Kidney epithelial cell (primary cell): ENCODE results near the gene CXCL16. TPM values are rescaled to one million over a fixed set of nuclear protein-coding genes. Genes with fewer than 3 reads are reported as not detected.

Experiments used
- DNase-seq: peaks from one replicate; pipeline ENCODE4 v3.0.0-alpha.2; 2010; ENCODE audit warnings: low read depth
- H3K27me3 ChIP-seq: 2 replicates; pipeline ENCODE4 v1.6.0; 2011; ENCODE audit warnings: low read length; ENCODE audit not compliant: control insufficient read depth, insufficient read depth
- H3K36me3 ChIP-seq: 2 replicates; pipeline ENCODE4 v1.5.1; 2011; ENCODE audit warnings: low read length; ENCODE audit not compliant: control insufficient read depth, insufficient read depth
- H3K4me3 ChIP-seq: 2 replicates; pipeline ENCODE4 v1.5.1; 2011; ENCODE audit warnings: low read depth, mild to moderate bottlenecking, control low read depth, low read length
- CTCF ChIP-seq: IDR thresholded peaks from 2 replicates; pipeline ENCODE4 v1.5.1; 2011; ENCODE audit warnings: mild to moderate bottlenecking, moderate library complexity, low read length, control low read depth, inconsistent platforms; ENCODE audit not compliant: insufficient read depth, poor library complexity, severe bottlenecking
- total RNA-seq: library from RNA; depleted of rRNA; stranded (reverse); fragments of >200 nt; gene quantifications from 2 replicates; pipeline ENCODE4 v1.2.3, GENCODE V29; 2015

CXCL16 gene
- total RNA-seq, 1 donor from 2014 or later: 96.1 TPM

GRCh38 chr17:4771519-4772234 is 31.9 kb upstream of the CXCL16 start, which contains the start of gene TM4SF5:
Gene TM4SF5 (plus strand): TSS chr17:4771886. CDS start chr17:4771923, 37 bp downstream.
- DNase-seq: no peak
- TF ChIP-seq CTCF: no peak
- Histone ChIP-seq H3K27me3 (peaks cover 6% of the 10 kb centered on the region), H3K4me3 (no peak within 1 kb of the TSS), H3K36me3 (no peaks in the 10 kb centered on the region)

GRCh38 chr17:4769628-4770027 is 29.9 kb upstream of the CXCL16 start:
- Histone ChIP-seq H3K4me3 (no peak overlapping the region), H3K36me3 (no peaks in the 10 kb centered on the region), H3K27me3 (peaks cover 6% of the 10 kb centered on the region)
- no peak for DNase-seq
- no peak for TF ChIP-seq CTCF

GRCh38 chr17:4768298-4768697 is 28.6 kb upstream of the CXCL16 start:
- DNase-seq: no peak
- Histone ChIP-seq H3K36me3 (no peaks in the 10 kb centered on the region), H3K27me3 (peaks cover 6% of the 10 kb centered on the region), H3K4me3 (no peak overlapping the region)
- TF ChIP-seq CTCF: no peak

- TF ChIP-seq CTCF: no peak
These were observed 27.0 kb upstream of the CXCL16 start for GRCh38 chr17:4766723-4767122.

GRCh38 chr17:4766201-4766600 is 26.5 kb upstream of the CXCL16 start:
- no peak for TF ChIP-seq CTCF
- Histone ChIP-seq H3K27me3 (peaks cover 2% of the 10 kb centered on the region), H3K4me3 (no peak overlapping the region), H3K36me3 (no peaks in the 10 kb centered on the region)
- no peak for DNase-seq

More at GRCh38 chr17:4766723-4767122, 27.0 kb upstream of the CXCL16 start:
- Histone ChIP-seq H3K4me3 (no peak overlapping the region), H3K27me3 (peaks cover 3% of the 10 kb centered on the region), H3K36me3 (no peaks in the 10 kb centered on the region)
- no peak for DNase-seq

DNA sequence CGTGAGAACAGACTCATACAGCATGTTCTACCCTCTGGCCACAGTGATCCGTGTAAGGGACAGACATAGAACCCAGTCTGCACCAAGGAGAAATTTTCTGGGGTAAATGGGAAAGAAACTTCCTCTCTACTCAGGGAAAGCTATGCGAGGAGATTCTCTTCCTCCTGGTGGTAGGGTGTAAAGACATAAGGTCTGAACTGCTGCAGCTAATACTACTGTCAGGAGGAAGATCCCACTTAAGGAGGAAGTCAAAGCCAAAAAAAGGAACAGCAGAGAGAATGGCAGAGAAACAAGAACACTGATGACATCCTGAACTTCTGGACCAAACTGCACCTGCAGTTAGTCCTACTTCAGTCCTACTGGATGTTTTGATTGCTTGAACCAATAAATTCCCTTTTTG is 24.9 kb upstream of the CXCL16 start:
- H3K4me3 ChIP-seq: no peak overlapping the region
- H3K27me3 ChIP-seq: peaks cover 2% of the 10 kb centered on the region
- no peak for TF ChIP-seq CTCF
- no peaks in the 10 kb centered on the region for H3K36me3 ChIP-seq
- DNase-seq: no peak
